ENCODE measurements around the gene AGA.

DNA sequence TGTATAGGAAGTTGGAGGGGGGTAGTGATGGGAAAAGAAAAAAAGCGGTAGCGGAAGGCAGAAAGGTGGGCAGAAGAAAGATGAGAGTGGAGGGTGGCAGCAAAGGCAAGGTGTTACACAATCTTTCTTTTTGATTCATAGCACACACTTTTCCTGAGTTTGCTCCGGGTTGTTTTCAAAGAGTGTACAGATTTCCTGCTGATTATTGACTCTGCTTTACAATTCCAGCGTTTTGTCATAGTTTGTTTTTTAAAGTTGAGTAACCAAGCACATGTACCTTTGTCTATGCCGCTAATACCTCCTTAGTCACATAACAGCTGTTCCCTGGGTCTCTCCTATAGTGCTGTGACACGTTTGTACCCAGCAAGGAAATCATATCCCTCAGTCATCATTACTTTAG is 50.3 kb downstream of the AGA start:
- TF ChIP-seq CTCF (conservative IDR thresholded peaks at IDR 0.05) (no peak), ZFX (IDR thresholded peaks at IDR 0.05) (no peak)
